WTC11 (cell line): ENCODE results near the gene PSMC1. TPM values are rescaled to one million over a fixed set of nuclear protein-coding genes. Genes with fewer than 3 reads are reported as not detected.

Experiments used
- ATAC-seq: fragments of 200-7000 bp; cut with Tn5 transposase; 2 replicates; pipeline ENCODE4 v1.10.0; 2021; ENCODE audit warnings: mild to moderate bottlenecking, moderate library complexity
- CTCF ChIA-PET: fragments of 300-600 bp; sonication (Branson Sonifier 250); formaldehyde crosslinking; loops from one replicate; lab custom pipeline; 2021; ENCODE audit warnings: antibody characterized with exemption; lab: Charles Lee
- POLR2A ChIA-PET: fragments of 350-600 bp; sonication (Branson Sonifier 250); formaldehyde crosslinking; loops from one replicate; lab custom pipeline; 2021; ENCODE audit warnings: antibody characterized with exemption; lab: Charles Lee
- DNase-seq: peaks from one replicate; pipeline ENCODE4 v3.0.0; 2021; ENCODE audit warnings: low spot score
- H3K27ac Mint-ChIP-seq: 2 replicates; pipeline ENCODE4 v1.8.0; 2021; ENCODE audit warnings: mixed read lengths
- H3K27me3 Mint-ChIP-seq: 2 replicates; pipeline ENCODE4 v1.8.0; 2021; ENCODE audit warnings: low read depth, mild to moderate bottlenecking, moderate library complexity, mixed read lengths
- H3K36me3 Mint-ChIP-seq: 2 replicates; pipeline ENCODE4 v1.8.0; 2021; ENCODE audit warnings: mixed read lengths
- H3K4me1 Mint-ChIP-seq: 2 replicates; pipeline ENCODE4 v1.8.0; 2022; ENCODE audit warnings: mixed read lengths
- H3K4me3 Mint-ChIP-seq: 2 replicates; pipeline ENCODE4 v1.8.0; 2021; ENCODE audit warnings: mild to moderate bottlenecking, moderate library complexity, mixed read lengths
- H3K9me3 Mint-ChIP-seq: 2 replicates; pipeline ENCODE4 v1.8.0; 2021; ENCODE audit warnings: mixed read lengths
- ATF6 ChIP-seq: sonication (generic); formaldehyde crosslinking; IDR thresholded peaks from 2 replicates; pipeline ENCODE4 v1.8.1; 2023; ENCODE audit warnings: mild to moderate bottlenecking, missing genetic modification reagents
- CBFB ChIP-seq: sonication (generic); formaldehyde crosslinking; IDR thresholded peaks from 2 replicates; pipeline ENCODE4 v1.8.1; 2022; ENCODE audit warnings: mild to moderate bottlenecking, low read depth, missing genetic modification reagents
- CREM ChIP-seq: sonication (generic); formaldehyde crosslinking; IDR thresholded peaks from 2 replicates; pipeline ENCODE4 v1.8.1; 2022; ENCODE audit warnings: mild to moderate bottlenecking, missing genetic modification reagents, moderate library complexity
- ETV6 ChIP-seq: sonication (generic); formaldehyde crosslinking; IDR thresholded peaks from 2 replicates; pipeline ENCODE4 v1.8.1; 2022; ENCODE audit warnings: mild to moderate bottlenecking, missing genetic modification reagents
- FOXK1 ChIP-seq: sonication (generic); formaldehyde crosslinking; IDR thresholded peaks from 2 replicates; pipeline ENCODE4 v1.8.0; 2022; ENCODE audit warnings: mild to moderate bottlenecking, moderate library complexity, missing genetic modification reagents
- GABPB1 ChIP-seq: sonication (generic); formaldehyde crosslinking; IDR thresholded peaks from 2 replicates; pipeline ENCODE4 v1.8.1; 2023; ENCODE audit warnings: mild to moderate bottlenecking, missing genetic modification reagents
- IRF1 ChIP-seq: sonication (generic); formaldehyde crosslinking; IDR thresholded peaks from 2 replicates; pipeline ENCODE4 v1.8.0; 2023; ENCODE audit warnings: missing genetic modification reagents
- KAT7 ChIP-seq: sonication (generic); formaldehyde crosslinking; IDR thresholded peaks from 2 replicates; pipeline ENCODE4 v1.8.1; 2023; ENCODE audit warnings: missing genetic modification reagents, mild to moderate bottlenecking, borderline replicate concordance
- NFATC4 ChIP-seq: fragments of 250-450 bp; sonication (Bioruptor Pico); IDR thresholded peaks from 2 replicates; pipeline ENCODE4 v1.9.0; 2021; ENCODE audit warnings: mild to moderate bottlenecking
- NR2C2 ChIP-seq: sonication (generic); formaldehyde crosslinking; IDR thresholded peaks from 2 replicates; pipeline ENCODE4 v1.8.0; 2022; ENCODE audit warnings: mild to moderate bottlenecking, missing genetic modification reagents
- PREB ChIP-seq: sonication (generic); formaldehyde crosslinking; IDR thresholded peaks from 2 replicates; pipeline ENCODE4 v1.8.1; 2022; ENCODE audit warnings: mild to moderate bottlenecking, missing genetic modification reagents, moderate library complexity, borderline replicate concordance
- SMAD3 ChIP-seq: sonication (generic); formaldehyde crosslinking; IDR thresholded peaks from 2 replicates; pipeline ENCODE4 v1.8.0; 2022; ENCODE audit warnings: missing genetic modification reagents, mild to moderate bottlenecking, borderline replicate concordance
- SMAD4 ChIP-seq: sonication (generic); formaldehyde crosslinking; IDR thresholded peaks from 2 replicates; pipeline ENCODE4 v1.8.0; 2022; ENCODE audit warnings: mild to moderate bottlenecking, missing genetic modification reagents
- SP1 ChIP-seq: sonication (generic); formaldehyde crosslinking; conservative IDR thresholded peaks from 2 replicates; pipeline ENCODE4 v1.8.1; 2022; ENCODE audit warnings: missing genetic modification reagents
- USF1 ChIP-seq: sonication (generic); formaldehyde crosslinking; IDR thresholded peaks from 2 replicates; pipeline ENCODE4 v1.8.0; 2022; ENCODE audit warnings: mild to moderate bottlenecking, missing genetic modification reagents
- ZBTB21 ChIP-seq: sonication (generic); formaldehyde crosslinking; IDR thresholded peaks from 2 replicates; pipeline ENCODE4 v1.8.1; 2023; ENCODE audit warnings: mild to moderate bottlenecking, missing genetic modification reagents, borderline replicate concordance
- ZNF138 ChIP-seq: sonication (generic); formaldehyde crosslinking; conservative IDR thresholded peaks from 2 replicates; pipeline ENCODE4 v1.8.1; 2022; ENCODE audit warnings: mild to moderate bottlenecking, moderate library complexity, missing genetic modification reagents
- ZNF317 ChIP-seq: sonication (generic); formaldehyde crosslinking; IDR thresholded peaks from 2 replicates; pipeline ENCODE4 v1.8.1; 2023; ENCODE audit warnings: low read depth, mild to moderate bottlenecking, moderate library complexity, missing genetic modification reagents, borderline replicate concordance
- ZNF671 ChIP-seq: fragments of 250-450 bp; sonication (Bioruptor Pico); IDR thresholded peaks from 2 replicates; pipeline ENCODE4 v1.8.0; 2021; ENCODE audit warnings: mild to moderate bottlenecking
- total RNA-seq: library from RNA; stranded (reverse); gene quantifications from 3 replicates; pipeline ENCODE4 v1.2.3, GENCODE V29; 2021
- TF ChIP-seq, protein P1 (sequence below): sonication (generic); formaldehyde crosslinking; IDR thresholded peaks from 2 replicates; pipeline ENCODE4 v1.8.1; 2022; ENCODE audit warnings: low read depth, mild to moderate bottlenecking, moderate library complexity, missing genetic modification reagents, borderline replicate concordance
- TF ChIP-seq, protein P2 (sequence below): fragments of 250-450 bp; sonication (Bioruptor Pico); IDR thresholded peaks from 2 replicates; pipeline ENCODE4 v1.9.0; 2021; ENCODE audit warnings: mild to moderate bottlenecking
- TF ChIP-seq, protein P3 (sequence below): sonication (generic); formaldehyde crosslinking; IDR thresholded peaks from 2 replicates; pipeline ENCODE4 v1.8.0; 2023; ENCODE audit warnings: mild to moderate bottlenecking, missing genetic modification reagents
- TF ChIP-seq, protein P4 (sequence below): sonication (generic); formaldehyde crosslinking; IDR thresholded peaks from 2 replicates; pipeline ENCODE4 v1.8.0; 2022; ENCODE audit warnings: mild to moderate bottlenecking, missing genetic modification reagents
- TF ChIP-seq, protein P5 (sequence below): sonication (generic); formaldehyde crosslinking; IDR thresholded peaks from 2 replicates; pipeline ENCODE4 v1.8.1; 2022; ENCODE audit warnings: missing genetic modification reagents, borderline replicate concordance
- TF ChIP-seq, protein P6 (sequence below): sonication (generic); formaldehyde crosslinking; conservative IDR thresholded peaks from 2 replicates; pipeline ENCODE4 v1.8.1; 2022; ENCODE audit warnings: mild to moderate bottlenecking, missing genetic modification reagents

The PSMC1 gene
- total RNA-seq, 1 experiment from 2014 or later: 88.9 TPM

- no peak for ATAC-seq
- no peak overlapping the region; the same call in 1 of the 2 replicates for H3K27ac Mint-ChIP-seq
- H3K9me3 Mint-ChIP-seq: no peaks in the 10 kb centered on the region
- H3K4me3 Mint-ChIP-seq: no peak overlapping the region
- ChIA-PET CTCF (interaction anchor here (1.3 kb wide), 1 partner anchor 18 kb away, joined by 3 read pairs; no protein-coding TSS in a partner anchor), POLR2A (no interaction called here)
- TF ChIP-seq ZNF671 (no peak), ETV6 (CRISPR knock-in tag) (no peak), FOXK1 (CRISPR knock-in tag) (no peak), PREB (no peak), ZNF317 (CRISPR knock-in tag) (no peak), USF1 (CRISPR knock-in tag) (no peak), CBFB (CRISPR knock-in tag) (no peak), IRF1 (CRISPR knock-in tag) (no peak), CREM (no peak), GABPB1 (no peak), ZNF138 (CRISPR knock-in tag) (no peak), ZBTB21 (no peak), NR2C2 (no peak)
- TF ChIP-seq, protein P1, sequence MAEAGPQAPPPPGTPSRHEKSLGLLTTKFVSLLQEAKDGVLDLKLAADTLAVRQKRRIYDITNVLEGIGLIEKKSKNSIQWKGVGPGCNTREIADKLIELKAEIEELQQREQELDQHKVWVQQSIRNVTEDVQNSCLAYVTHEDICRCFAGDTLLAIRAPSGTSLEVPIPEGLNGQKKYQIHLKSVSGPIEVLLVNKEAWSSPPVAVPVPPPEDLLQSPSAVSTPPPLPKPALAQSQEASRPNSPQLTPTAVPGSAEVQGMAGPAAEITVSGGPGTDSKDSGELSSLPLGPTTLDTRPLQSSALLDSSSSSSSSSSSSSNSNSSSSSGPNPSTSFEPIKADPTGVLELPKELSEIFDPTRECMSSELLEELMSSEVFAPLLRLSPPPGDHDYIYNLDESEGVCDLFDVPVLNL (CRISPR knock-in tag): no peak
- TF ChIP-seq, protein P2, sequence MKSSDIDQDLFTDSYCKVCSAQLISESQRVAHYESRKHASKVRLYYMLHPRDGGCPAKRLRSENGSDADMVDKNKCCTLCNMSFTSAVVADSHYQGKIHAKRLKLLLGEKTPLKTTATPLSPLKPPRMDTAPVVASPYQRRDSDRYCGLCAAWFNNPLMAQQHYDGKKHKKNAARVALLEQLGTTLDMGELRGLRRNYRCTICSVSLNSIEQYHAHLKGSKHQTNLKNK: no peak
- TF ChIP-seq, protein P3, sequence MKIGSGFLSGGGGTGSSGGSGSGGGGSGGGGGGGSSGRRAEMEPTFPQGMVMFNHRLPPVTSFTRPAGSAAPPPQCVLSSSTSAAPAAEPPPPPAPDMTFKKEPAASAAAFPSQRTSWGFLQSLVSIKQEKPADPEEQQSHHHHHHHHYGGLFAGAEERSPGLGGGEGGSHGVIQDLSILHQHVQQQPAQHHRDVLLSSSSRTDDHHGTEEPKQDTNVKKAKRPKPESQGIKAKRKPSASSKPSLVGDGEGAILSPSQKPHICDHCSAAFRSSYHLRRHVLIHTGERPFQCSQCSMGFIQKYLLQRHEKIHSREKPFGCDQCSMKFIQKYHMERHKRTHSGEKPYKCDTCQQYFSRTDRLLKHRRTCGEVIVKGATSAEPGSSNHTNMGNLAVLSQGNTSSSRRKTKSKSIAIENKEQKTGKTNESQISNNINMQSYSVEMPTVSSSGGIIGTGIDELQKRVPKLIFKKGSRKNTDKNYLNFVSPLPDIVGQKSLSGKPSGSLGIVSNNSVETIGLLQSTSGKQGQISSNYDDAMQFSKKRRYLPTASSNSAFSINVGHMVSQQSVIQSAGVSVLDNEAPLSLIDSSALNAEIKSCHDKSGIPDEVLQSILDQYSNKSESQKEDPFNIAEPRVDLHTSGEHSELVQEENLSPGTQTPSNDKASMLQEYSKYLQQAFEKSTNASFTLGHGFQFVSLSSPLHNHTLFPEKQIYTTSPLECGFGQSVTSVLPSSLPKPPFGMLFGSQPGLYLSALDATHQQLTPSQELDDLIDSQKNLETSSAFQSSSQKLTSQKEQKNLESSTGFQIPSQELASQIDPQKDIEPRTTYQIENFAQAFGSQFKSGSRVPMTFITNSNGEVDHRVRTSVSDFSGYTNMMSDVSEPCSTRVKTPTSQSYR (CRISPR knock-in tag): no peak
- peaks cover 33% of the 10 kb centered on the region for H3K36me3 Mint-ChIP-seq
- no peak for DNase-seq
- H3K4me1 Mint-ChIP-seq: 0 out of 2 replicates have a peak, but pooled peaks cover 2% of the 10 kb centered on the region
- no peaks in the 10 kb centered on the region for H3K27me3 Mint-ChIP-seq
Measured at GRCh38 chr14:90274808-90275457, 18.6 kb downstream of the PSMC1 start.

DNA sequence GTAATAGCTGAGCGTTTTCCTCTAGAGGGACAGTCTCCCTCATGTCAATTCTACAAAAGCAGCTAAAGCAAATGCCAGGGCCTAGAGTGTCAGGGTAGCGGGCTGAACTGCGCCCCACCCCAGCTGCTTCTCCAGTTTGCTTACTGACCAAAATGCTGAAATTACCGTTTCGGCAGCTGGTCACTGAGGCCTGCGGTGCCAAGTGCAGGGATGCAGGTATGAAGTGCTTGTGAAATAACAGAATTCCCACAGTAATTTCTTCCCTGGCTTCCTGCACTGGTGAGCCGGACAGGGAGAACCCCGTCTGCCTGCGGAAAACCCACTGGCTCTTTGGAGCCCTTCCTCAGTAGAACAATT is 19.1 kb downstream of the PSMC1 start:
- Mint-ChIP-seq H3K9me3 (no peaks in the 10 kb centered on the region), H3K27ac (no peak overlapping the region), H3K36me3 (peaks cover 28% of the 10 kb centered on the region), H3K4me3 (no peak overlapping the region), H3K27me3 (no peaks in the 10 kb centered on the region), H3K4me1 (0 out of 2 replicates have a peak, but pooled peaks cover 2% of the 10 kb centered on the region)
- DNase-seq (no peak), ATAC-seq (no peak)
- ChIA-PET CTCF (interaction anchor here (0.8 to 1.3 kb wide), 2 partner anchors 19 to 242 kb away, joined by 3 read pairs; no protein-coding TSS in a partner anchor), POLR2A (no interaction called here)
- TF ChIP-seq SP1 (no peak), FOXK1 (CRISPR knock-in tag) (no peak), SMAD3 (CRISPR knock-in tag) (no peak), ATF6 (CRISPR knock-in tag) (no peak), SMAD4 (CRISPR knock-in tag) (no peak), KAT7 (no peak), NFATC4 (CRISPR knock-in tag) (no peak)
- TF ChIP-seq, protein P4, sequence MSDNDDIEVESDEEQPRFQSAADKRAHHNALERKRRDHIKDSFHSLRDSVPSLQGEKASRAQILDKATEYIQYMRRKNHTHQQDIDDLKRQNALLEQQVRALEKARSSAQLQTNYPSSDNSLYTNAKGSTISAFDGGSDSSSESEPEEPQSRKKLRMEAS: no peak
- TF ChIP-seq, protein P5, sequence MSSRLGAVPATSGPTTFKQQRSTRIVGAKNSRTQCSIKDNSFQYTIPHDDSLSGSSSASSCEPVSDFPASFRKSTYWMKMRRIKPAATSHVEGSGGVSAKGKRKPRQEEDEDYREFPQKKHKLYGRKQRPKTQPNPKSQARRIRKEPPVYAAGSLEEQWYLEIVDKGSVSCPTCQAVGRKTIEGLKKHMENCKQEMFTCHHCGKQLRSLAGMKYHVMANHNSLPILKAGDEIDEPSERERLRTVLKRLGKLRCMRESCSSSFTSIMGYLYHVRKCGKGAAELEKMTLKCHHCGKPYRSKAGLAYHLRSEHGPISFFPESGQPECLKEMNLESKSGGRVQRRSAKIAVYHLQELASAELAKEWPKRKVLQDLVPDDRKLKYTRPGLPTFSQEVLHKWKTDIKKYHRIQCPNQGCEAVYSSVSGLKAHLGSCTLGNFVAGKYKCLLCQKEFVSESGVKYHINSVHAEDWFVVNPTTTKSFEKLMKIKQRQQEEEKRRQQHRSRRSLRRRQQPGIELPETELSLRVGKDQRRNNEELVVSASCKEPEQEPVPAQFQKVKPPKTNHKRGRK (CRISPR knock-in tag): no peak
- TF ChIP-seq, protein P6, sequence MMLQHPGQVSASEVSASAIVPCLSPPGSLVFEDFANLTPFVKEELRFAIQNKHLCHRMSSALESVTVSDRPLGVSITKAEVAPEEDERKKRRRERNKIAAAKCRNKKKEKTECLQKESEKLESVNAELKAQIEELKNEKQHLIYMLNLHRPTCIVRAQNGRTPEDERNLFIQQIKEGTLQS (CRISPR knock-in tag): no peak
